Stimulated activated CD4-positive, alpha-beta T cell treated with anti-CD3 and anti-CD28 coated beads, Interleukin-1b, Interleukin-23, amount 100 ng/mL, for 4 hours (primary cell): ENCODE results near the gene MAD2L1.
"Not testable (repeated sequence)": the region's sequence is repeated elsewhere in the genome, so short reads cannot be mapped to it uniquely, and the experiment has no call there.

ENCODE experiments used
- DNase-seq, 2 donors: peaks; one replicate each; pipeline ENCODE4 v3.0.0-alpha.2; 2020; ENCODE audit warnings: low read depth in 2 of 2

Gene MAD2L1

DNA sequence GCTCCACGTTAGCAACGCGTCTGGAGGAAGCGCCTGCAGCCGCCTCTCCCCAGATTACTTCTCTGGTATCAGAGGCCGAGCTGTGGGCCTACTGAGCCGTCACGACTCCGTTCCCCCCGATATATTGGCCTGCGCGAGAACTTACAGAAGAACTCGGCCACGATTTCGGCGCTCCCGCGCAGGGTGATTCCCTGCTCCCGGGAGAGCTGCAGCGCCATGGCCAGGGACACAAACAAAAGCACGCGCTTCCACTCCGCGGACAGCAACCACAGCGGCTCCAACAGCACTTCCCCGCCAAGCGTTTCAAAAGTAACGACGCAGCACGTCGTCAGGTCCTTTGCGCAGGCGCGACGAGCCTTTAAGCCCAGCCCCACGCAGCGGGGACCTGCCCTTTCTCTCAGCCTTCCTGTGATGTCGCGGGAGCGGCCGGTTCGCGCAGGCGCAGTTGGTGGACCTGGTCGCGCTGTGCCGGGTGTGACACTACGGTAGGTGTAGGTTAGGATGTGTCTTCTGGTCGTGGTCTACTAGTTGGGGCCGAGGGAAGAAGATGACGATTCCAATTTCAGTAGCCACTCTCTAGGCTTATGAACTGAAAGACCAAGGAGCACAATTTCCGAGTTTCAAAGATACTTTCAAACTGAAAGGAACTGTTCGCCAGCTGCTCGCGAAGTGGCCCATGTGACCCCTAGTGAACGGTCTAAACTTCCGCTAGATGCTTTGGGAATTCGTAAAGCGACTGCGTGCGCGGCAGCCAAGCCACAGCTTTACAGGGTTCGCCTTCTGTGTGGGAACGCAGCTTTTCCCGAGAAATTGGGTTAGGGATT, at the start of gene MAD2L1:
Gene MAD2L1, minus strand, starts transcription at position 332 of the 824 bp plus-strand sequence. Its CDS starts 114 bp downstream, at position 218.
- peak; percentile 97 to 98 for DNase-seq

- DNase-seq = no peak
Observed at GRCh38 chr4:120111745-120112144, 45.1 kb upstream of the MAD2L1 start.

DNA sequence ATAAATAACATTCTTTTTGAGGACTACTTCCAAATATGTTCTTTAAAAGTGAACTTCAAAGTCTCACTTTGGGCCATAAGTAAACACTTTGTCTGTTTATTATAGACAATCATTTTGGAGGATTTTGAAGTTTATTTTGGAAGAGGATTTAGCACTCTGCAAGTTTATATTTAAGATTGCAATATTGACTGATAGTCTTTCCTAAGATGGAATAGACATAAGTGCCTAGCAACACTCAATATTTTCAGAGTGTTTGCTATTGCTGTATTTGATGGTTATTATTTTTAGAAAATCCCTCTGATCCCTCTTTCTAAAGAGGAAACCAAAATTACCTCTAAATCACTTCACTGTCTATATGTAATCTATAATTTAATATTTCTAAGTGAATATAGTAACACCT, 42.8 kb upstream of the MAD2L1 start:
- DNase-seq = no peak

GRCh38 chr4:120105472-120105871, 38.8 kb upstream of the MAD2L1 start:
- DNase-seq = no peak

DNA sequence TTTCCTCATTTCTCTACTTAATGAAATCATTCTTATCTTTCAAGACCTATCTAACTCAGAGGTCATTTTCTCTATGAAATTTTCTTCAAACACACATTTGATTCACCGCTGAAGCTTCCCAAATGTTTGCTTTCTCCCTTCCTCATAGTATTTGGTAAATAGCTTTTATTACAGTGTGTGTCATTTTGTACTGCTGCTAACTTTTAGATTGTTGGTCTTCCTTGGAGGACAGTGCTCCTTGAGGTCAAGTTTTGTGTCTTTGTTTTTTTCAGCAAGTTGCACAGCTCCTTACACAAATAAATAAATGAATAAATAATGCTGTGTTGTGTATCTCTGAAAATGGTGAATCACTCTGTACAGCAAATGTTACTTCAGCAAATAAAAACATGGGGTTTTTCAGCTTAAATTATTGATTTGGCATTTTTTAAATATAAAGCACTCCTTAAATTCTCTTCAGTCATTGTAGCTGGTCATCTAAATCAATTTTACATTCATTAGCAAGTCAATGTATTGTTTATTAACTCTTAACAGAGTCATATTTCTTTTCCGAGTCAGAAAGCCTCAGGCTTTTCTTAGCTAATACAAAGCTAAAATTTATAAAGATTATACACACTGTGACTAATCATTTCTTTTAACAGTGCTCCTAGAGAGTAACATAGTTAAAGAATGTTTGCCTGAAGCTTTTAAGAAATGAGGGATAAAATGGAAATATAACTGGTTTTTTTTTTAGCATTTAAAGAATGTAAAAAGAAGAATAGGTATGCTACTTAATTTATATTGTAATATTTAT, 30.1 kb upstream of the MAD2L1 start:
- no peak for DNase-seq

DNA sequence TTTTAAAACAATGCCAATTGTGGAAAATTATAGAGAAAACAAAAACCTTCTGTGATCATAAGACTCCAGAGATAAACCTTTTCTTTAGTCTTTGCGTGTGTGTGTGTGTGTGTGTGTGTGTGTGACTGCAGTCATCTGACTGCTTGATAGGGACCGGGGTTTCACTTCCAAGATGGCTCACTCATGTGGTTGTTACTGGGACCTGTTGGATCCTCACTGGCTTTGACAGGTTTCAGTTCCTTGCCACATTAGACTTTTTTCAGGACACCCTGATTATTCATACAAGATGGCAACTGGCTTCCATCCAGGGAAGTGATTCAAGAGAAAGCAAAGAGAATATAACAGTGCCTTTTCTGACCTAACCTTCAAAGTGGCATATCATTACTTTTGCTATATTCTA, 21.9 kb upstream of the MAD2L1 start:
- DNase-seq = no peak

GRCh38 chr4:120088066-120088465, 21.4 kb upstream of the MAD2L1 start:
- not testable (repeated sequence) for DNase-seq

DNA sequence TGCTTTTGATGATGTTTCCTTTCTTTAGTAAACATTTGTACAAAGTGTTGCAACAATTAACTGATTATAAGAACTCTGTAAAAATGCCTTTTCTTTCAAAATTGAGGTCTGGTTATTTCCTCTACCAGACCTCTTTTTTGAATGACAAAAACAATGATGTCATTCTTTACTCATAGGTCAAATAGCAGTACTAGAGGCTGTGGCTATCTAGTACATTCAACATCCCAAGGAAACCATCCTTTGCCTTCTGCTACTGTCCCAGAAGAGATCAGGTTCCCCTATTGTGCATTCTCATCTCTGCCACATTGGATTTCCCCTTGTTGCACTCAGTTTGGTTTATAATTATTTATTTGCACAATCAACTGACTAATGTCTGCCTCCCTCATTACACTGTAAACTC, 19.1 kb upstream of the MAD2L1 start:
- no peak for DNase-seq

- no peak for DNase-seq
Observed at GRCh38 chr4:120084327-120084726, 17.7 kb upstream of the MAD2L1 start.

DNA sequence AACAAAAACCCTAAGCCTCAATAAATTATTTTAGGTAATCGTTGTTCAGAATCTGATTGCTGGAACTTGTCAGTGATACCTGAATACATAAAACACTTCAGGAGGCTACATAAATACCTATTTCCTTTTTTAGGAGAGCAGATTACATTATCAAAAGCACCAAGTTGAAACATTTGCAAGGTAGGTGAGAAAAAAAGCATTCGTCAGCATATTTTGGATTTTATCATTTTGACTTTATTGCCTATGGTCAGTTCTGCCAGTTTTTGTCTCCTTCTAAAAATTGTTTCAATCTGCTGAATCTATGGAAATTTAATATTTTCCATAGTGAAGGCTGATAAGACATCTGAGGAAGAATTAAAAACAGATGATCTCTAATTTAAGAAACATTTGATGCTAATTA, 16.5 kb upstream of the MAD2L1 start:
- no peak for DNase-seq

DNA sequence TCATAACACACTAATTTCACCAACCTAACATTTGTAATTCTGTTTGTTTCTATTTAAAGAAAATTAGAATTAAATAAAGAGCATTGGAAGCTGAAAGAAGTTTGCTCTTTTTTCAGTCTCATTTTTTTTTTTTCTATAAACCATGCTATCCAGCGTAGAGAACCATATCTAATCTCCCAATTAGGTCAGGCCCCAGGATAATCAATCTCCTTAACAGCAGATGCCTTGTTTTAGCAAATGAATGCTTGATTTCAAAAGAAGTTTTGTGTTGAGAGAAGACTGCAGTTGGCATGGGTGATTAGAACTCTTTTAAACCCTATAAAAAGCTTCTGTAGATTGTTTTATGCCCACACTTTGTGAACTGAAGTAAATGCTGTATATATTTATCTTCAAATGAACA, 15.6 kb upstream of the MAD2L1 start:
- no peak for DNase-seq

DNA sequence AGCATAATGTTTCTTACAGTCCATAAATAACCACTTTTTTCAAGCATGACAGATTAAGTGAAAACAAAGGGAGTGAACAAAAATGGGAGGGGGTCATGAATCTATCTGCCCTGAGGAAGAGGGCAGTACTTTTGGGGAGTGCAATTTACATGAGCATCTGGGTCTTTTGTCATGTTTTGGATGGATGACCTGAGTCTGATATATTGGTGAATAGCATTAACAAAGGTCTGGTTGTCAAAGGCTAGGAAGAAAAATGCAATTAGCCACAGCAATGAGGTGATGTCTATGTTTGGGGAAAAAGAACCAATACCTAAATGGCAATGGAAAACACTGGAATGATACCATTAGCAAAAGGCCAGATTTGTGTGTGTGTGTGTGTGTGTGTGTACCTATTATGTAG, 15.1 kb upstream of the MAD2L1 start:
- no peak for DNase-seq

GRCh38 chr4:120080533-120080932, 13.9 kb upstream of the MAD2L1 start:
- DNase-seq = no peak

GRCh38 chr4:120079839-120080520, 13.3 kb upstream of the MAD2L1 start:
- DNase-seq = no peak

DNA sequence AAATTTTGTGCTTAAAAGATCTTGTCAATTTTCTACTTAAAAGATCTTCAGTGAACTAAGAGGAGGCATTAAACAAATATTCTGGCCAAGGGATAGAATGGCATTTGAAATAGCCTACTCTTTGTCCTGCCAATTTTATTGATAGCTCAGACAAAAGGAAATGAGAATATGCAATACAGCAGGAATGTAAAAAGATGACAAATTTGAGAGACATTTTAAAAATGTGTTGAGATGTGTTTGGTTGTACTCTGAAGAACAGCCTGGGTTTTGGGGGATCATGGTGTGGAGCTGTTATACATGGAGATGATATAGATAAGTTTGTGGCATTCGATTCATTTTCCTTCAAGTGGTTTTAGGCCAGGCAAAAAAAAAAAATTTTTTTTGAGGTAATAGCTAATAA, 11.6 kb upstream of the MAD2L1 start:
- DNase-seq = no peak

GRCh38 chr4:120071192-120071795, 4.6 kb upstream of the MAD2L1 start:
- DNase-seq = peak; percentile 14 to 15

GRCh38 chr4:120070196-120070595, 3.5 kb upstream of the MAD2L1 start:
- no peak for DNase-seq

GRCh38 chr4:120065974-120066516, 603 bp downstream of the MAD2L1 start:
- no peak for DNase-seq

DNA sequence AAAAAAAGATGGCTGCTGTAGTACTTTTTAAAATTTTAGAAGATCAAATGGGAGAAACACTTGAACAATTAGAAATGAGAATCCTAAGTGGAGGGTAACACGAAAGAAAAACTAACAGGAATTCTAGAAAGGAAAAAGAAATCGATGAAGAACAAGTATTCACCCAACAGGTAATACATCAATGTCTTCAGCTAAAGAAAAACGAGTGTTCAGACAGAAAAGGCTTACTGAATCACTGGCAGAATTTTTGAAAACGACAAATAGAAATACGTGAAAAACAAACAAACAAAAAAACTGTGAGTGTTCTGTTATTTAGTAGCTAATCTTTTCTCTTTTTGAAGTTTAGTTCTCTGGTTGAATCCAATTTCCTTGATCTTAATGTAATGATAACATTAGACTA, 1.8 kb downstream of the MAD2L1 start:
- no peak for DNase-seq

GRCh38 chr4:120063711-120064110, 2.9 kb downstream of the MAD2L1 start:
- not testable (repeated sequence) for DNase-seq

DNA sequence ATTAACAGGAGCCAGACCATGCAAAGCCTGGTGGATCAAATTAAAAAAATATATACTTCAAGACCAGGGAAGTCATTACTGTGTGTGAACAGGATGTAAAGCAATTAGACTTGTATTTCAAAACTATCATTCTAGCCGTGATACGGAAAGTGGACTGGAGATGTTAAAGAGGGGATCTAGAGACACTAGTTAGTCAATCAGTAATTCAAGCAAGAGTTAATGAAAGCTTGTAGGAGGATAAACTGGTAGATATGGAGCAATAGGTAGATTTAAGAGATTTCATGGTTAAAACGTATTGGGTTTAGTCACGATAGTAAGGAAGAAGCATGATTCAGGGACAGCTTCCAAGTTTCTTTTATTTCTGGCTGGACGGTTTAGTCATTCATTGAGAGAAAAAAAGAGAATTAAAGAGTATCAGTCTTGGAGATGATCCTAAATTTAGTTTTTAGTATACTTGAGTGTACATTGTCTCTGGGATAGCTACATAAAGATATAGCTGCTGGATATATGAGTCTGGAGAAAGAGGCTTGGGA, 3.9 kb downstream of the MAD2L1 start:
- no peak for DNase-seq
